NCI-H226 (cell line): ENCODE results near the gene CCDC3.

Experiments used
- DNase-seq: peaks from one replicate; pipeline ENCODE4 v3.0.0-alpha.2; 2015

Gene CCDC3

DNA sequence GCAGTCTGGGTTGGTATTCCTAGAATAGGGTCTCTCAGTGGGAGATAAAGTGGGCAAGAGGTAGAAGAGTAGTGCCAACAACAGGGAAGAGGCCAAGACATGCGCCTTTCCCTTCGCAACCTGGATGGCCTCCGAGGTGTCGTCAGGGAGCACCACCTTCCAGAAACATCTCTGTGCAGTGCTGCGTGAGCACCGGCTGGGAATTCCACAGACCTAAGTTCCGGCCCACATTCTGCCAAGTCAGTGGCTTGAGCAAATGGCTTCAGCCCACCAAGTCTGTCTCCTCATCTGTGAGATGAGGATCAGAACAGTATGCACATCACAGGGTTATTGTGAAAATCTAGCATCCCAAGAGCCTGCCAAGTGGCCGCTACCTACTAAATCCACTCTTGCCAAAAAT lies 40.6 kb downstream of the CCDC3 start:
- DNase-seq: no peak

DNA sequence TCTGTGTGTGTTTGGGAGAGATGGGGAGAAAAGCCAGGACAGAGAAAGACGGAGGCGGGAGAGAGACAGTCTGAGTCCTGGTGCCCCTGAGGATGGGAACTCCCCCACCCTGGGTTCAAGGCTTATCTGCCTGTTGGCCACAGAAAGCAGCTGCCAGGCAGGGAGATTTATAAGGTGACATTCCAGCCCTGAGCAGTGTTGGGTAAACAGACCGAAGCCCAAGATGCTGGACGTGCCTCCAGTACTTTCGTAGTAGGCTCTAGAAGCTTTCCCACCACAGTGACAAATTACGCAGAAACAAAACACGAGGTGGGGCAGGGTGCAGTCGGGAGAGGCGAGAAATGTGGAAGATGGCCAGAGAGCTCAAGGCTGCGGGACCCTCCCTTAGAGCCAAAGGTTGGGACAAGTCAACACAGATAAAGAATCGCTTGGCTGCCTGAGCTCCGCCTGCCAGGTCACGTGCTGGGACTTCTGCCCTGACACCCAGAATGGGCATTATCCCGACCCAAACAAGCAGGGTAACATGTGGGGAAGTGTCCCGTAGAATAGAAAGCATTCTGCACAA lies 41.1 kb downstream of the CCDC3 start:
- DNase-seq: no peak

DNA sequence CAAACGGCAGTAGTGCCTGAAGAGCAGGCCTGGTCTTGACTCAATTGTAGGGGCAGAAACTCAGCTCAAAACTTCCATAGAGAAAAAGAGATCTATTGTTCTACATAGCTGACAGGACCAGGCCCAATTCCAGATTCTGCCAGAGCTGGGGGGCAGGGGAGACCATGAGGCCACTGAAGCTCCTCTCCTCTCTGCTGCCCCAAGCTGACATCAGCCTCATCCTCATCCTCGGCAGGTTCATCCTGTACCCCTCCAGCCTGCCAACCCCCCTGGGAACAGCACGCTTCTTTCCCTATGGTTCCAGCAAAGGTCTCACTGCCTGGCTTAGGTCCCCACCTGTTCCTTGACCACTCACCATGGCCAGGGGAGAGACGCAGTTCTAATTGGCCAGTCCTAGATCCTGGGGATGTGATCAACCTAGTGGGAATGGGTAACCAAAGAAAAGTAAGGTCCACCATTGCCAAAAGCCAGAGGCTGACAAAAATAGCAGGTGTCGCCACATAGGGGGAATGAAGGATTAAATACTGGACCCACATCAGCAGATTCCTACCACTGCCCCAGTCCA lies 42.9 kb downstream of the CCDC3 start:
- DNase-seq: no peak

DNA sequence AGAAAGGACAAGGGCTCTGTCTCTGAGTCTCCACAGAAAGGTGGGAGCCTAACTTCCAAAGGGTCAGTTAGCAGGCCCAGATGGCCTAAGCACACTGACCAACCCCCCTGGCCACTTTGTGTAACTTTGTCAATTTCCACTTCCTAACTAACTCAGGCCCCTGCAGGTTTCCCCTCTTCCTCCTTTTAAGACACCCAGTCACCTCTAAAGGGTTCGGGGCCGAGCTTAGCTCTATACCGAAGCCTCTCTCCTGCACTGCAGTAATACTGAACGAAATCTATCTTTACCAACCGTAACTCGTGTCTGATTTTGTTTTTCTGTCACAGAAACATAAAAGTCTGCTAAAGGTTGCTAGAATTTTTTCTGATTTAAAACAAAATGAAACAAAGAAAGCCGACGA lies 44.4 kb downstream of the CCDC3 start:
- no peak for DNase-seq

DNA sequence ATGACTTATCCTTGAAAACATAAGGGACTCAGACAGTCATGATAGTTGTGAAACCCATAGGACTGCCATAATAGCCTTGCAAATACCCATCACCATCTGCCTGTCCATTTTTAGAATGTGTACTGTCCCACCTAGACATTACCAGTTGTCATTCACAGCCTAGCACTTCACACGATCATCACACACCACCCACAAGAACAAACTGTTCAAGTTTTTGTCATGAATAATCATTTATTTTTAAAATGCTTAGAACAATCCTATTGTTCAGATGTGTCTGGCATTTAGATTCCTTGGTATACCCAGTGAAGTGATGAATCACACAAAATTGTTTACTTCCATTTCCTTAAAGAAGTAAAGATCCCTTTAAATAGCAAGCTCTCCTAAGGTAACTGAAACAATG lies 46.6 kb downstream of the CCDC3 start:
- no peak for DNase-seq

DNA sequence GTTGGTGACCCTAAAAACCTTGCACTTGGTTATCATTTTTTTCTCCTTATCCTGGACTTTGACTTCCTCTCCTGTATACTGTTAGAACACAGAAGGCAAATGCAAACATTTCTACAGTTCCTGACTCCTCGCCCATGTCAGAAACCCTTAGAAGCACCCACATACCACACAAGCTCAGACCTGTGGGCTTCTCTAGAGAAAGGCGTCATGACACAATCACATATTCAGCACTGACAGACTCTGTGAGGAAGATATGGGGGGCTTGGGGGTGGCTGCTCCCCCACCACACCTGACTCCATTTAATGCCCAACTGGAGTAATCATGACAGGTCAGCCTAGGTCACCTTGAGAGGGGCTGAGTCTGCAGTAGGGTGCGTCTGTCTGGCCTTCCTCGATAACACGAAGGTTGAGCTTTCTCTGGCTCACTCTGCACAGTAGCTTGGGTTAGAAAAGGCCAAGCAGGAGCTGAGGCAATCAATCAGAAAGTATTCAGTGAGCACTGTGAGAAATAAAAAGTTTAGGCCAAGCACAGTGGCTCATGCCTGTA lies 50.9 kb downstream of the CCDC3 start:
- no peak for DNase-seq

DNA sequence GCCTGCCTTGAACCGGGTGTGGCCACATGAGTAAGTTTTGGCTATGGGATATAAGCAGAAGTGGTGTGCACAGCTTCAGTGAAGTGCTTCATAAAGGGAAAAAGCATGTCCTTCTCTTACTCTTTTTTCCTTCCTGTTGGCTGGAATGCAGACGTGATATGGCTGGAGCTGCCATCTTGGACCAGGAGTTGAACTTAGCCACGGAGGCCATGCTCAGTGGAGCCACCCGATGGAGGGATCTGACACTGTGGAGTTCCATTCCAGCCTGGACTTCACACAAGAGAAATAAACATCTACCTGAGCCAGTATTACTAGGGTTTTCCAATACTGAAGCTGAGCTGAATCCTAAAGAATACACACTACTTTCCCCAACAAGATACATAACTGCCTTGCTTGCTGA lies 52.3 kb downstream of the CCDC3 start:
- no peak for DNase-seq

DNA sequence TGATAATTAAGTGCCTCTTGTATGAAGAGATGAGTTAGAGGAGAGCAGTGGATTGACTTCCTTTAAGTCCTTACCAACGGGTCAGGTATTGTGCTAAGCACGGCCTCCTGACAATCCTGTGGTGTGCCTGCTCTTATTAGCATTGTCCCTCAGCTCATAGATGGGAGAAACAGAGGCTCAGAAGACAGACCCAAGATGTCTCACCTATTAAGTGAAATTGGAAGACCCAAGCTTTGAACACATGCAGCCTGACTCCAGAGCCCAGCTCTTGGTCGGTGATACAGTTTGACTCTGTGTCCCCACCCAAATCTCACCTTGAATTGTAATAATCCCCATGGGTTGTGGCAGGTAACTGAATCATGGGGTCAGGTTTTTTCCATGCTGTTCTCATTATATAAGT lies 53.8 kb downstream of the CCDC3 start:
- DNase-seq: no peak

DNA sequence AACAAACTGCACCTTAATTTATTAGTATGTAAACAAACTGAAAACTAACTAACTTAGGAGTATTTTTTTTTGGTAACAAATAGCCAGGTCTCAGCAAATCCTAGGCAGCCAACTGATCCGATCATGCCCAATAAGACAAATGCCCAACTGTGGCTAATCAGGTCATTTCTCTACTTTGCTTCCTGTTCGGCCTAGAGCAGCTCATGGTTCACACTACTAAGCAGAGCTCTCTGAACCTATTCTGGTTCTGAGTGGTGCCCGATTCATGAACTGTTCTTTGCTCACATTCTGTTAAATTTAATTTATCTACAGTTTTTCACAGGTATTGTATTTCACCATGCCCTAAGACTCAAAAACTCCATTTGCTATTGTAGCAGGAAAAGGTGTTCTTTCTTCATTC lies 55.1 kb downstream of the CCDC3 start:
- no peak for DNase-seq

DNA sequence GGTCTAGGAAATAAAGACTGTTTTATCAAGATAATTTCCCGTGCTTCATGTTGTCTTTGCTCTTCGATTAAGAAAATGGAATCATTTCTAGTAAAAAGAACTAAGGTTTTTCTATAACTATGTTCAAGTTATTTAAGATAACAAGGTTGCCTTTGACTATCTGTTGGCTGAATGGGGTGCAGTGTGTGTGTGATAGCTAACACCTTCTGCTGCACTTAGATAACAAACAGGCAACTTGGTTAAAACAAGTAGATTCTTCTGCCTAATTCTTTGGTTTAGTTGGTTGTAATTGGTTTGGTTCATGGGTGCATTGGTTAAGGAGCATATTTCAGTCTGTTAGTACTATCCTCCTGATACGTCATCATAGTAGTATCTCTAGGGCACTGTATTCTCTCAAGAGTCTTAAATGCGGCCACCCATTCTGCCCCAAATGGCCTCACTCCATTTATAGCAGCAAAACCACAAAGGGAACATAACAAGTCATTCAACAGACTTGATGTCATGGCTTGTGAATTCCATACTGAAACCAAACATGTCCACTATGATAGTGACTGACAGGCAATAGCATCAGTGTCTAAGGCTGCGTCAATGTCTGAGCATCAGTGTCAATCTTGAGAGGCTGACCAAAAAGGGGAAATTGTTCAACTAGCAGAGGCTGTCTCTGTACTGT lies 55.7 kb downstream of the CCDC3 start:
- no peak for DNase-seq

DNA sequence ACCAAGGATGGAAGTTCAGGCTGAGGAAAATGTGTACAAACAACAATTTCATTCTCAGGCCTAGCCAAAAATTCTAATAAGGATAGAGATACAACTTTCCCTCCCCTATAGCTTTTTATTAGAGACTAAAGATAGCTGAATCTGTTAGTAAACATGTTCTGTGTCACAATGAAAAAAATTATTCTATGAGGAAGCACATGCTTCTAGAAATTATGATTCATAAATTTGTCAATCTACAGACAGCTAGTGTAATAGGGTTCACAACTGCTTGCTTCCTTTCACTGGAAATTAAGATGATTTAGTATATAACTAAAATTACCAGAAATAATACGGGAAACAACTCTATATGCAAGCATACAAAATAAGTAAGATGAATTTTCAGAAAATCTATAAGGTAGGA lies 56.6 kb downstream of the CCDC3 start:
- DNase-seq: no peak

DNA sequence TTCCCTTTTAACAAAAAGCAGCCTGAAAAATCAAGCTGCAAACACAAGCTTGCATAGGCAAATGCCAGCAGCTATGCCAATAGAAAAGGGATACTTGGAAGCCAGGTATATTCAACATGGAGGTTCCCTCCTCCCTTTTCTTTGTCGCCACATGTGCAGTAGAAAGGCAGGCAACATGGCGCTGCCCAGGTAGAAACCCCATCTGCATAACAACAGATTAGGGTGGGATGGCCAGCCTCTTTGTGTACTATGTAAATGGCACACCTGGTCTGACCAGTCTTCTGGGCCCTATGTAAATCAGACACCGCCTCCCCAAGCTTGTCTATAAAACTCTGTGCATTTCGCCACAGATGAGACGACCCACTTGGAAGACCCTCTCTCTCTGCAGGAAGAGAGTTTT lies 58.1 kb downstream of the CCDC3 start:
- no peak for DNase-seq

DNA sequence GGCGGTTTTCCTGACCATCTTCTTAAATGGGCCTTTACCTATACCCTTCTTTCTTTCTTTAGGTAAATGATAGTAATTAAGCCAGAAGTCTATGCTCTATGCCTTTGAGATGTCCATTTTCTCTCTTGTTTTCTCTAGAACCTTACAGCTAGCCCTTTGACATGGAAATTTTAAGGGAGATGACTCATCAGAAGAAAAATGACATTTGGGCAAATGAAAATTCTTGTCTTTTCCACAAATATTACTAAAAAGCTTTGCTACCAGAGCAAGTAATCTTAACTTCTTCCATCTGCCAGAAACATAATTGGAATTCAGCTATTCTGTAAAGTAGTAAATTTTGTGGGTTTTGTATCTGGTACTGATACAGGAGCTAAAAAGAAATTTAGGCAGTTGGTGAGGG lies 59.5 kb downstream of the CCDC3 start:
- DNase-seq: no peak

DNA sequence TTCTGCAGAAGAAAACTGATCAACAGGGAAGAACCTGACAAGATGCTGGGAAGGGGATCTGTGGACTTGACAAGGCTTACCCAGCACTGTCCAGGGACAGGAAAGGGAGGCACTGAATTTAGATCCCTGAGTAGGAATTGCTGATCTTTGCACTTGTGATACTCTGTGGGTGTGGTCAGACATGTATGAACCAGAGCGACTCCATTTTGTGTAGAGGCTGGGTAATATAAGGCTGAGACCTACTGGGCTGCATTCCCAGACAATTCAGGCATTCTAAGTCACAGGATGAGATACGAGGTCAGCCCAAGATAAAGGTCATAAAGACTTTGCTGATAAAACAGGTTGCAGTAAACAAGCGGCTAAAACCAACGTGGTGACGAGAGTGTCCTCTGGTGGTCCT lies 60.7 kb downstream of the CCDC3 start:
- DNase-seq: no peak

DNA sequence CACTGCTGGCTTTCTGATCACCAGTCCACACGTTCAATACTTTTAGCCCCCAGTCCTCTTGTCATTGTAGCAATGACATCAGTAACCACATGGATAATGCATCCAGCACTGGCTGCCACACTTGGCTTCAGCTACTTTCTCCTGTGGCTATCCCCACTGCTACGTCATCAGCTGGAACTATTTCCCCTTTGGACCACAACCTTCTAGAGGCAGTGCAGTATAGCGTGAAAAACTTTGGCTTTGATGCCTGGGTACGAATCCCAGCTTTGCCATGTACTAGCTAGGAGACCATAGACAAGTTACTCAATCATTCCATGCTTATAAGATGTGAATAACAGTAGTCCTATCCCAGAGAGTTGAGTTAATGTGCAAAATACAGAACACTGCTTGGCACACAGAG lies 63.2 kb downstream of the CCDC3 start:
- no peak for DNase-seq

DNA sequence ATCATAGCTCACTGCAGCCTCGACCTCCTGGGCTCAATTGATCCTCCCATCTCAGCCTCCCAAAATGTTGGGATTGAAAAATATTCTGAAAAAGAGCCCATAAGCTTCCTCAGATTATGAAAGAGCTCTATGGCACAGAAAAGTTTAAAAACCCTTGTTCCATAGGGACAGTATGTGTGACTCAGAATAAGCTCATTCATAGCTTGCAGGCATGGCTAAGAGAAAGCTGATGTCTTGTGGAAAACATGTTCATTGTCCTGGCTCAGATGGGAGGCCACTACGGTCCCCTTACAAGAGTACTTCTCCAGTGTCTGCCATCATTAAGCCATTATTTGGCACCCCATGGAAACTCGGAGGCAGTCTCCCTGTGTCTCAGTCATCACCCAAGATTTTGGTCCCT lies 64.0 kb downstream of the CCDC3 start:
- no peak for DNase-seq

DNA sequence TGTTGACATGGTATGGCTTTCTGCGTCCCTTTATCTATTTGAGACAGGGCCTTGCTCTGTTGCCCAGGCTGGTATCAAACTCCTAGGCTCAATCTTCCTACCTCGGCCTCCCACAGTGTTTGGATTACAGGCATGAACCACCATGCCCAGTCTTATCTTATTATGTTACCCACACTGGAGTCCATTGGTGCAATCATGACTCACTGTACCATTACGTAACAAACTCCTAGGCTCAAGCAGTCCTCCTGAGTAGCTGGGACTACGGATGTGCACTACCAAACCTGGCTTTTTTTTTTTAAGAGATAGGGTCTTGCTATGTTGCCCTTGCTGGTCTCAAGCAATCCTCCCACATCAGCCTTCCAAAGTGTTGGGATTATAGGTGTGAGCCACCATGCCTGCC lies 66.7 kb downstream of the CCDC3 start:
- peak; percentile 92 for DNase-seq

DNA sequence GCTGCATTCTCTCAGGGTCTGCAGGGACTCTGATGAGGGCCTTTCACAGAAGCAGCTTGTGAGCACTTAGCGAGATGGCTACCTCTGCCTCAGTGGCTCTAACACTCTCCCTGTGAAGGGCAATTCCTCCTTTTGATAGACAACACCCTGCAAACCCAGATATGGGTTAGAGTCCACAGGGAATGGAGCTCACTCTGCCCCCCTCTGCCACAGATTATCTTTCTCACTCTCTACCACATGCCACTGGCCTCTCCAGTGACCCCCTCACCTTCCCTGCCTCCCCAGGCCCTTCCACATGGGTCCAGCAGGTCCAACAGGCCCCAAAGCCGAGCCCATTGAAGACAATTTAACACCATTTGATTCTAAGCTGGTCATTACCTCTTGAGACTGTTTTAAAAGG lies 72.1 kb downstream of the CCDC3 start:
- no peak for DNase-seq

DNA sequence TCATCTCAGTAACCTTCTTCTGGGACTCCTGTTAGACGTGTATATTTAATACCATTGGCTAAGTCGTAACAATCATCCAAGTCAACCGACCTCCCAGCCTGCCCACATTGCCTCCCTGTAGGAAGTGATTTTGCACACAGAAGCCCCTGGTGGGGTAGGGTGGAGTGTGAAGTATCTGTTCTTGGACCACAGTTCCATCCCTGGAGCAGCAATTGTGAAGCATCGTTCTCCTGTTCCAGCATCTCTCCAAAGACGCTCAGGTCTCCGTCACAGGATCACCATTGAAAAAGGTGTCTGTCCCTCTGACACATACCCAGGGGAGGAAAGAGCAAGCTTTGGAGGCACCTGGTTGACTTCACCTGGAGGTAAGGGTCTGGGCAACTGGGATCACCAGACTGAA lies 72.9 kb downstream of the CCDC3 start:
- DNase-seq: no peak

DNA sequence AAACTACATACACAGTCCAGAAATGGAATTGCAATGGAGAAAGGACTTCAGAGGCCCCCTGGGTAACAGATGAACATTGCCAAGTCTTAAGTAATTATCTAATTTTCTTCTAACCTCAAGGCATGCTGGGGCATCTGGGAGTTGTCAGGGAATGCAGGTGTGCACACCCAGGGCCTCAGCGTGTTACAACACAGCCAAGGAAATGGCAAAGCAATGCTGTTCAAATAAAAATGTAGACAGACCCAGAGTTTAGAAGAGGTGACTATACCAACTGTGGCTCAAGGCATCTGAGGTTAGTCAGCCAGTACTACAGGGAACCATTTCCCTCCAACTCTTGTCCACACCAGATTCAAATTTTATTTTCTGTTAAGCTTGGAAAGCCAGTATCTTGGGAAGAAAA lies 73.6 kb downstream of the CCDC3 start:
- DNase-seq: no peak

DNA sequence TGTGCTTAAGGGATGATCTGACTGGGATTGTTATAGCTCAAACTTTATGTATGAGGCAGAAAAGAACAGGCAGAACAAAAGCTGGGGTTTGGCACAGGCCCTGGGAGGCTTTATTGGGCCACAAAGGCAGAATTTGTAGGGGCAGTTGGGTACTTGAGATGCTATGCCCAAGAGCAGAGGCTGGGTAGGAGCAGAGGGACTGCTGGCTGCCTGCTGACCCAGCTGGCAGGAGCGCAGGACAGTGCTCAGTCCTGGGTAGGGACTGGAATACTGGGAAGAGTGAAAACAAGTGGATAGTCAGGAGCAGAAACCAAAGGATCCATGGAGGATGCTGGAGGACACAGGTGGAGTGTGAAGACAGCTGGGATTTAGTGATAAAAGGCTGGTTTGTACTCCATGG lies 75.7 kb downstream of the CCDC3 start:
- DNase-seq: no peak

DNA sequence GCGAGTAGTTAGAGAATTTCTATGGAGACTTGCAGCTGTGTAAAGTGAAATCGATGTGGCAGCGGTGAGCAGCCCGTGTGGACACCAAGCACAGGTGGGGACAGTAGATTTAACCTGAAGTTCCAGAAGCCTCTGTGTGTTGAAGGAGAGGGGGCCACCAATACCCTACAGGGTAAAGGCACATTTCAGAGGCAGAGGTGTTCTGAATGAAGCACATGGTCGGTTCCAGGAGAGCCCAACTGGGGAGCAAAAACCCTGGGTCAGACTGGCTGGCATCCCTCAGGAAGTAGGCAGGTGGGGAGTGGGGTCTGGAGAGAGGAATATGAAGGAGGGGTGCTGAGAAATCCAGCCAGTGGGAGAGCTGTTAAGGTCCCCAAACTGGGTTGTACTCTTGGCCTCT lies 76.6 kb downstream of the CCDC3 start:
- DNase-seq: no peak

DNA sequence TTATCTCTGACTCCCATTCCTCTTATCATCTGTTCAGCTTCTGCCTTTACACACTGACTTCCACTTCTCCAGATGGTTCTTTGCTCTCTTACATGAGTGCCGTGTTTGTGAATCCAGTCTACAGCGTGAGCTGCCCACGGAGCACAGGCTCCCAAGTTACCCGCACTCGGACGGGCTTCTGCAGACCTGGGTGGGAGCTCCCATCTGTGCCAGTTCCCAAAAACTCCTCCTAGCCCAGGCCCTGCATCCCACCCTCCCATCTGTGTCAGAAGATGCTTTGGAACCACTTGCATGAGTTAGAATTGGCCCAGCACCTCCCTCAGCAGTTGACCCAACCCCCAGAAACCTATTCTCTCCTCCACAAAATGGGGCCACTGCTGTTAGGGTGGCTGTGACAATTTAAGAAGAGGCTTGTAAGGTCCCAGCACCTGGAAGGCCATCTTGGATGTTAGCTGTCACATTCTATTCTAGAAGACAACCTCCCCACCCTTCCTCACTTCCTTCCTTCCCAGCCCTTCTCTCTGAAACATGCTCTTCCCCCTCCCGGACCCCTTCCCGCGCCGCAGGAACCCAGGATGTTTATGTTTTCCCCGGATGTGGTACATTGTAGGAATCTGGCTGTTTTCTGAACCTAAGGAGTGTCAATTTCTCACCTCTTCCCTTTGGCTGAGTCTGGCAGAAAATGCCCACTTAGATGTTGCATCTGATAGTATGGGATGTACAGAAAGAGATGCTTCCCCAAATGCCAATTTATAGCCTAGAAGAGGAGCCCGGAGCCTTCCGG lies 79.2 kb downstream of the CCDC3 start:
- DNase-seq: no peak

DNA sequence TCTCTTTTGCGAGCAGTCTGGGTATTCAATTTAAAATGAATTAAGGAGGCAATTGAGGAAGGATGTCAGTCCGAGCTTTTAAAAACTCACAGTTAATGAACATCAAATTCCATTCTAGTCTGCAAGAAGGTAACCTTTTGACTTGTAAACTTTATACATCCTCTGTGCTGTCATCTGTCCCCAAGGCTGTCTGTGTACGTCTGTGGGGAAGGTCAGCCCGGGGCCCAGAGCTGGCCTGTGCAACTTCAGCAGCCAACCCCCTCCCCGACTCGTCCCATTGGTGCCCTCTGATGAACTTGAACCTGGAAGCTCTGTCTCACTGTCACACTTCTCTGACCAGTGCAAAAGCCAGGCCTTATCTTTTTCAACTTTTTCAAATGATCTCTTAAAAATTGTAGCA lies 80.3 kb downstream of the CCDC3 start:
- DNase-seq: no peak
